IMR-90 (cell line): Measurements from ENCODE around the gene RHBDF2. TPM values are rescaled to one million over a fixed set of nuclear protein-coding genes. Genes with fewer than 3 reads are reported as not detected.

Source experiments
- ATAC-seq: fragments of 200-7000 bp; cut with Tn5 transposase; 2 replicates; pipeline ENCODE4 v1.9.1; 2020; ENCODE audit warnings: low read depth, mild to moderate bottlenecking, moderate library complexity
- BruUV-seq: library from RNA; stranded (reverse); fragments of 400-500 nt; replicated peaks from 2 replicates; lab custom pipeline; 2021; lab: Mats Ljungman, UMichigan
- CTCF ChIA-PET: fragments of 300-600 bp; formaldehyde crosslinking; extraction: SDS; loops from one replicate; lab custom pipeline; 2021; ENCODE audit warnings: antibody characterized with exemption; lab: Yijun Ruan, JAX
- POLR2A ChIA-PET: fragments of 300-600 bp; sonication (Branson Sonifier 250); formaldehyde crosslinking; loops from one replicate; lab custom pipeline; 2022; ENCODE audit warnings: antibody characterized with exemption; ENCODE audit not compliant: unreplicated experiment; lab: Charles Lee
- DNase-seq: peaks from one replicate; pipeline ENCODE4 v3.0.0; 2013
- H2AFZ ChIP-seq: replicated peaks from 2 replicates; pipeline ENCODE3; 2013; ENCODE audit warnings: low read length, mild to moderate bottlenecking; ENCODE audit not compliant: poor library complexity
- H2AK5ac ChIP-seq: 2 replicates; pipeline ENCODE4 v1.6.1; 2013; ENCODE audit warnings: low read depth, low read length, inconsistent platforms
- H2AK9ac ChIP-seq: replicated peaks from 2 replicates; pipeline ENCODE3; 2013; ENCODE audit warnings: mild to moderate bottlenecking, low read depth, low read length, moderate library complexity; ENCODE audit not compliant: poor library complexity
- H2BK120ac ChIP-seq: 2 replicates; pipeline ENCODE4 v1.6.1; 2013; ENCODE audit warnings: low read depth, low read length, inconsistent platforms
- H2BK15ac ChIP-seq: 3 replicates; pipeline ENCODE4 v1.6.1; 2013; ENCODE audit warnings: low read depth, low read length, inconsistent platforms
- H2BK20ac ChIP-seq: 2 replicates; pipeline ENCODE4 v1.6.1; 2013; ENCODE audit warnings: low read depth, mild to moderate bottlenecking, inconsistent platforms, low read length, moderate library complexity
- H2BK5ac ChIP-seq: 2 replicates; pipeline ENCODE4 v1.6.1; 2013; ENCODE audit warnings: mild to moderate bottlenecking, low read depth, low read length, inconsistent platforms; ENCODE audit not compliant: poor library complexity, severe bottlenecking
- H3K14ac ChIP-seq: replicated peaks from 2 replicates; pipeline ENCODE4 v1.6.1; 2013; ENCODE audit warnings: low read depth, low read length, inconsistent platforms
- H3K18ac ChIP-seq: 2 replicates; pipeline ENCODE4 v1.6.1; 2013; ENCODE audit warnings: low read depth, low read length, control low read depth
- H3K23ac ChIP-seq: 2 replicates; pipeline ENCODE4 v1.6.1; 2013; ENCODE audit warnings: low read depth, low read length, inconsistent platforms
- H3K27ac ChIP-seq: 2 replicates; pipeline ENCODE4 v1.5.1; 2013; ENCODE audit warnings: mild to moderate bottlenecking, control low read depth, low read length; ENCODE audit not compliant: insufficient read depth
- H3K27me3 ChIP-seq: 2 replicates; pipeline ENCODE4 v1.6.1; 2013; ENCODE audit warnings: low read length; ENCODE audit not compliant: control insufficient read depth, insufficient read depth
- H3K36me3 ChIP-seq: 2 replicates; pipeline ENCODE4 v1.6.1; 2013; ENCODE audit warnings: low read length, mixed read lengths; ENCODE audit not compliant: control insufficient read depth, insufficient read depth
- H3K4ac ChIP-seq: 2 replicates; pipeline ENCODE4 v1.6.1; 2013; ENCODE audit warnings: low read depth, low read length, inconsistent platforms
- H3K4me1 ChIP-seq: 2 replicates; pipeline ENCODE4 v1.6.1; 2013; ENCODE audit warnings: low read length, mixed read lengths; ENCODE audit not compliant: control insufficient read depth, insufficient read depth
- H3K4me2 ChIP-seq: 2 replicates; pipeline ENCODE4 v1.6.1; 2013; ENCODE audit warnings: low read depth, mild to moderate bottlenecking, control low read depth, low read length, moderate library complexity
- H3K4me3 ChIP-seq: 2 replicates; pipeline ENCODE4 v1.5.1; 2013; ENCODE audit warnings: low read depth, mild to moderate bottlenecking, control low read depth, low read length, moderate library complexity; ENCODE audit not compliant: insufficient read depth
- H3K56ac ChIP-seq: 2 replicates; pipeline ENCODE4 v1.6.1; 2013; ENCODE audit warnings: low read length, inconsistent platforms; ENCODE audit not compliant: insufficient read depth; ENCODE audit errors: extremely low read depth
- H3K79me1 ChIP-seq, 2 experiments: 2 replicates each; pipeline ENCODE4 v1.6.1; 2013; ENCODE audit warnings: low read length in 2 of 2, inconsistent platforms in 1 of 2, low read depth in 1 of 2
- H3K9ac ChIP-seq: 2 replicates; pipeline ENCODE4 v1.6.1; 2013; ENCODE audit warnings: low read depth, low read length, control low read depth
- H3K9me1 ChIP-seq: 2 replicates; pipeline ENCODE4 v1.6.1; 2013; ENCODE audit warnings: low read length, inconsistent platforms; ENCODE audit not compliant: insufficient read depth
- H3K9me3 ChIP-seq: 2 replicates; pipeline ENCODE4 v1.6.1; 2013; ENCODE audit warnings: low read length; ENCODE audit not compliant: control insufficient read depth, insufficient read depth
- H4K20me1 ChIP-seq: 2 replicates; pipeline ENCODE4 v1.6.1; 2013; ENCODE audit warnings: low read length, inconsistent platforms; ENCODE audit not compliant: insufficient read depth
- H4K5ac ChIP-seq: 2 replicates; pipeline ENCODE4 v1.6.1; 2013; ENCODE audit warnings: mild to moderate bottlenecking, low read depth, low read length, control low read depth
- H4K8ac ChIP-seq, 2 experiments: 2 replicates each; pipeline ENCODE4 v1.6.1; 2013; ENCODE audit warnings: low read depth in 2 of 2, low read length in 2 of 2, control low read depth in 1 of 2, inconsistent platforms in 1 of 2
- H4K91ac ChIP-seq: 2 replicates; pipeline ENCODE4 v1.6.1; 2013; ENCODE audit warnings: low read depth, low read length, inconsistent platforms; ENCODE audit not compliant: insufficient read depth
- FOS ChIP-seq: fragments of 150-350 bp; IDR thresholded peaks from 2 replicates; pipeline ENCODE4 v1.6.1; 2016; ENCODE audit warnings: low read depth, low read length
- NFE2L2 ChIP-seq: fragments of 150-350 bp; IDR thresholded peaks from 2 replicates; pipeline ENCODE4 v1.6.1; 2016; ENCODE audit warnings: low read depth, mild to moderate bottlenecking, low read length
- RAD21 ChIP-seq: IDR thresholded peaks from 2 replicates; pipeline ENCODE4 v1.6.1; 2012; ENCODE audit warnings: low read length, improper control_type of control experiment
- SMC3 ChIP-seq: fragments of 150-350 bp; IDR thresholded peaks from 2 replicates; pipeline ENCODE4 v1.6.1; 2016; ENCODE audit warnings: low read depth, mild to moderate bottlenecking, antibody characterized with exemption, low read length, moderate library complexity
- WGBS, 2 experiments: methylation state at CpG; one replicate each; pipeline versions ENCODE4 v1.1.5 to v1.1.7; 2013; ENCODE audit warnings: missing lambda C conversion rate in 2 of 2; ENCODE audit not compliant: insufficient read length in 1 of 2; ENCODE audit errors: extremely low coverage in 2 of 2; 5-methylcytosine and 5-hydroxymethylcytosine counted together
- dilution Hi-C: fragments of 300-500 bp; cut with HindIII; formaldehyde crosslinking; loops from one replicate; pipeline ENCODE4 v1.14.3; 2018; ENCODE audit warnings: low sequenced_read_pairs; ENCODE audit not compliant: unreplicated experiment
- in situ Hi-C: fragments of 300-500 bp; cut with MboI; formaldehyde crosslinking; loops from 3 replicates; pipeline ENCODE4 v1.14.3; 2019; ENCODE audit warnings: low sequenced_read_pairs, inconsistent platforms, mixed read lengths
- intact Hi-C: fragments of 100-400 bp; cut with micrococcal nuclease; formaldehyde crosslinking; loops from 2 replicates; pipeline ENCODE4 v1.10.0; 2022
- polyA plus RNA-seq, 3 experiments: library from polyadenylated mRNA; depleted of rRNA; stranded (reverse); fragments of >200 nt; gene quantifications; 2 replicates each; pipeline ENCODE4 v1.2.3, GENCODE V29; 2012; ENCODE audit warnings: low replicate concordance in 1 of 3
- total RNA-seq: library from RNA; depleted of rRNA; stranded (reverse); fragments of >200 nt; gene quantifications from 2 replicates; pipeline ENCODE4 v1.2.3, GENCODE V29; 2012
- TF ChIP-seq, protein P1 (sequence below): conservative IDR thresholded peaks from 2 replicates; pipeline ENCODE4 v1.5.1; 2012; ENCODE audit warnings: mild to moderate bottlenecking, low read depth, low read length, improper control_type of control experiment

Gene RHBDF2
- total and polyA plus RNA-seq, 2 of the 4 experiments (the other 2 are of a cell fraction): 1.3 to 8.3 TPM

DNA sequence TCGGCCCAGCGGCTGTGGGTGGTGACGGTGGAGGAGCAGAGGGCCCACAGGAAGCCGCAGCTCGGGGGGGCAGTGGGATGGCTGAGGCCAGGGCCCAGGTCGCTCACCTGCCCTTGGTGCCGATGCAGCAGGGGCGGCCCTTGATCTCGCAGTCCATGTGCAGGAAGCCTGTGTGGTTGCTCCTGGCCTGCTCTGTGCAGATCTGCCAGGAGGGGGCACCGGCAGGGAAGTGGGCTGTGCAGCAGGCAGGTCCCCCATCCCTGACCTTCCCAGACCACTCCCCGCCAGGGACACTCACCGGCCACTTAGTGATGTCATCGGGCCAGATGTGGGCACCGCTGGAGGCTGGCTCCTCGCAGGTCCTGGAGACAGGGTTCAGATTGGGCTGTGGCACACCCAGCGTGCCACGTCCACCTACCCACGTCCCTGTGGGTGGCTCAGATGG is 27.7 kb downstream of the RHBDF2 start:
- Histone ChIP-seq H3K4me3 (no peak overlapping the region), H3K9me1 (peaks cover 2% of the 10 kb centered on the region; the same call in 1 of the 2 replicates), H3K27me3 (no peaks in the 10 kb centered on the region), H3K23ac (no peak overlapping the region), H4K91ac (no peak overlapping the region), H3K9ac (no peak overlapping the region), H3K14ac (no peak overlapping the region), H3K18ac (no peak overlapping the region), H3K4ac (no peak overlapping the region), H2BK5ac (no peak overlapping the region), H4K8ac (no peak overlapping the region), H2BK15ac (no peak overlapping the region), H3K36me3 (no peaks in the 10 kb centered on the region; the same call in 1 of the 2 replicates), H2AK9ac (no peak overlapping the region), H2AK5ac (no peak overlapping the region), H4K5ac (no peak overlapping the region), H2BK120ac (no peak overlapping the region), H2BK20ac (no peak overlapping the region), H3K4me1 (no peaks in the 10 kb centered on the region), H3K9me3 (no peaks in the 10 kb centered on the region), H3K27ac (no peak overlapping the region), H4K20me1 (no peaks in the 10 kb centered on the region), H2AFZ (no peak overlapping the region), H3K56ac (no peak overlapping the region), H3K79me1 (no peaks in the 10 kb centered on the region), H3K4me2 (no peak overlapping the region)
- 74% methylated on average over 9 of the region's 18 CpGs; no CpG with 5 or more reads in 1 of the 2 experiments for WGBS, 2 experiments
- dilution Hi-C loops: no loop called here
- in situ Hi-C loops: no loop called here
- CTCF ChIA-PET: no interaction called here
- POLR2A ChIA-PET: no interaction called here
- ATAC-seq: peak; percentile 68
- TF ChIP-seq RAD21: peak; percentile 43
- TF ChIP-seq, protein P1, sequence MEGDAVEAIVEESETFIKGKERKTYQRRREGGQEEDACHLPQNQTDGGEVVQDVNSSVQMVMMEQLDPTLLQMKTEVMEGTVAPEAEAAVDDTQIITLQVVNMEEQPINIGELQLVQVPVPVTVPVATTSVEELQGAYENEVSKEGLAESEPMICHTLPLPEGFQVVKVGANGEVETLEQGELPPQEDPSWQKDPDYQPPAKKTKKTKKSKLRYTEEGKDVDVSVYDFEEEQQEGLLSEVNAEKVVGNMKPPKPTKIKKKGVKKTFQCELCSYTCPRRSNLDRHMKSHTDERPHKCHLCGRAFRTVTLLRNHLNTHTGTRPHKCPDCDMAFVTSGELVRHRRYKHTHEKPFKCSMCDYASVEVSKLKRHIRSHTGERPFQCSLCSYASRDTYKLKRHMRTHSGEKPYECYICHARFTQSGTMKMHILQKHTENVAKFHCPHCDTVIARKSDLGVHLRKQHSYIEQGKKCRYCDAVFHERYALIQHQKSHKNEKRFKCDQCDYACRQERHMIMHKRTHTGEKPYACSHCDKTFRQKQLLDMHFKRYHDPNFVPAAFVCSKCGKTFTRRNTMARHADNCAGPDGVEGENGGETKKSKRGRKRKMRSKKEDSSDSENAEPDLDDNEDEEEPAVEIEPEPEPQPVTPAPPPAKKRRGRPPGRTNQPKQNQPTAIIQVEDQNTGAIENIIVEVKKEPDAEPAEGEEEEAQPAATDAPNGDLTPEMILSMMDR: peak; percentile 35; the same call in 1 of the 2 replicates
- peak; percentile 44 for TF ChIP-seq SMC3
- TF ChIP-seq FOS: no peak
- TF ChIP-seq NFE2L2: no peak
- DNase-seq: no peak
- intact Hi-C loops: no loop called here
- BruUV-seq: no TSS peak
